Heart left ventricle (tissue), 13 donors: ENCODE results near the gene LENG9.

Experiments used
- CTCF ChIP-seq, 12 donors: fragments of 200-600 bp; sonication (generic) in 4 of 12; IDR thresholded peaks; one replicate each; pipeline versions ENCODE4 v1.5.0 to v1.8.0; 2018 to 2022; ENCODE audit warnings: antibody characterized with exemption in 12 of 12, mild to moderate bottlenecking in 5 of 12
- POLR2A ChIP-seq, 2 donors: fragments of 450-650 bp; IDR thresholded peaks; one replicate each; pipeline ENCODE4 v1.6.1; 2017; ENCODE audit warnings: antibody characterized with exemption in 2 of 2, mild to moderate bottlenecking in 2 of 2, moderate library complexity in 2 of 2
- donor health status: ischemic (EF 13 %, LVEDD 7.1; RV severe dilation, severe dysfunction).
- donor health status: DM: no; HTN: yes; CAD: no.
- donor health status: DM: no; HTN: no; CAD: no.
- donor health status: ischemic (EF 25% LVEDD 6.9; RV normal size, moderate dysfunction).
- donor health status: ischemic (EF 25% LVEDD 5.7; RV mildly dilated, moderate dysfunction).
- donor health status: ischemic (EF 35%, LVEDD 5.7; RV mildly dilated, moderate dysfunction).
- donor health status: nonischemic (EF 11% LVEDD 7.7; RV severe dilation, severe dysfunction).
- donor health status: DM: yes; HTN: yes; CAD: no.
- donor health status: PGD.
- donor health status: ischemic (EF 29% LVEDD 5.4; RV normal size, mild dysfunction).
- donor health status: nonischemic (EF 23%, LVEDD 6.1; RV moderate dilation, normal function).

- no peak for TF ChIP-seq CTCF (IDR thresholded peaks at IDR 0.05)
- TF ChIP-seq POLR2A (IDR thresholded peaks at IDR 0.05), result no peak
Measured at GRCh38 chr19:54448040-54448773, 15.4 kb downstream of the LENG9 start.
